ENCODE data around the gene DAB2. TPM values are rescaled to one million over a fixed set of nuclear protein-coding genes. Genes with fewer than 3 reads are reported as not detected.

Gene DAB2
- total and polyA plus RNA-seq, 2 donors (not counting 1 experiment from before 2014, with no cell fraction given) = 217 to 538 TPM

- Histone ChIP-seq H3K79me2 (ENCODE audit: control insufficient read depth, insufficient read depth, low read length) (no peaks in the 10 kb centered on the region), H2AFZ (ENCODE audit: low read length) (no peak overlapping the region), H3K4me3 (replicated peaks in 1 of 4; ENCODE audit: control extremely low read depth in 1 of 4, insufficient read depth in 1 of 4, low read depth in 3 of 4, low read length in 4 of 4) (no peak overlapping the region), H3K4me1 (ENCODE audit: control insufficient read depth, extremely low read depth, insufficient read depth, low read length) (no peaks in the 10 kb centered on the region), H3K4me2 (ENCODE audit: extremely low read depth, insufficient read depth, low read length) (no peak overlapping the region), H3K36me3 (ENCODE audit: control insufficient read depth, insufficient read depth, low read length) (peaks cover 15% of the 10 kb centered on the region), H3K9me3 (ENCODE audit: control insufficient read depth, insufficient read depth, low read depth, low read length) (no peaks in the 10 kb centered on the region), H3K27ac (ENCODE audit: insufficient read depth, low read length) (no peak overlapping the region), H3K27me3 (ENCODE audit: control insufficient read depth, insufficient read depth, low read length) (no peaks in the 10 kb centered on the region), H3K9ac (ENCODE audit: insufficient read depth, low read length) (no peak overlapping the region), H4K20me1 (ENCODE audit: control insufficient read depth, extremely low read depth, insufficient read depth, low read length) (no peaks in the 10 kb centered on the region)
- DNase-seq (ENCODE audit: low read depth in 2 of 2) = no peak
- no peak for TF ChIP-seq CTCF (conservative IDR thresholded peaks at IDR 0.05 in 1 of 2, IDR thresholded peaks at IDR 0.05 in 1 of 2; ENCODE audit: low read depth in 1 of 2, low read length in 2 of 2)
- TF ChIP-seq EZH2 (IDR thresholded peaks at IDR 0.05; ENCODE audit: low read length, missing control alignments) = no peak
These were observed 55.5 kb downstream of the DAB2 start for GRCh38 chr5:39369123-39369815.

- H2AFZ ChIP-seq (ENCODE audit: low read length) = no peak overlapping the region
- no peak for DNase-seq (ENCODE audit: low read depth in 2 of 2)
- H3K4me2 ChIP-seq (ENCODE audit: extremely low read depth, insufficient read depth, low read length) = no peak overlapping the region
- no peak overlapping the region for H3K27ac ChIP-seq (ENCODE audit: insufficient read depth, low read length)
- no peak overlapping the region for H3K9ac ChIP-seq (ENCODE audit: insufficient read depth, low read length)
- H3K4me3 ChIP-seq (replicated peaks in 1 of 4; ENCODE audit: control extremely low read depth in 1 of 4, insufficient read depth in 1 of 4, low read depth in 3 of 4, low read length in 4 of 4) = no peak overlapping the region
- no peaks in the 10 kb centered on the region for H4K20me1 ChIP-seq (ENCODE audit: control insufficient read depth, extremely low read depth, insufficient read depth, low read length)
- H3K4me1 ChIP-seq (ENCODE audit: control insufficient read depth, extremely low read depth, insufficient read depth, low read length) = no peaks in the 10 kb centered on the region
- H3K27me3 ChIP-seq (ENCODE audit: control insufficient read depth, insufficient read depth, low read length) = no peaks in the 10 kb centered on the region
- H3K9me3 ChIP-seq (ENCODE audit: control insufficient read depth, insufficient read depth, low read depth, low read length) = no peaks in the 10 kb centered on the region
- no peaks in the 10 kb centered on the region for H3K79me2 ChIP-seq (ENCODE audit: control insufficient read depth, insufficient read depth, low read length)
- TF ChIP-seq CTCF (conservative IDR thresholded peaks at IDR 0.05 in 1 of 2, IDR thresholded peaks at IDR 0.05 in 1 of 2; ENCODE audit: low read depth in 1 of 2, low read length in 2 of 2) = no peak
- TF ChIP-seq EZH2 (IDR thresholded peaks at IDR 0.05; ENCODE audit: low read length, missing control alignments) = no peak
- H3K36me3 ChIP-seq (ENCODE audit: control insufficient read depth, insufficient read depth, low read length) = peaks cover 15% of the 10 kb centered on the region
These were observed 56.7 kb downstream of the DAB2 start for GRCh38 chr5:39368116-39368515.

- H4K20me1 ChIP-seq (ENCODE audit: control insufficient read depth, extremely low read depth, insufficient read depth, low read length) = no peaks in the 10 kb centered on the region
- no peak overlapping the region for H2AFZ ChIP-seq (ENCODE audit: low read length)
- no peak overlapping the region for H3K4me3 ChIP-seq (replicated peaks in 1 of 4; ENCODE audit: control extremely low read depth in 1 of 4, insufficient read depth in 1 of 4, low read depth in 3 of 4, low read length in 4 of 4)
- DNase-seq (ENCODE audit: low read depth in 2 of 2) = no peak
- no peaks in the 10 kb centered on the region for H3K27me3 ChIP-seq (ENCODE audit: control insufficient read depth, insufficient read depth, low read length)
- no peak overlapping the region for H3K27ac ChIP-seq (ENCODE audit: insufficient read depth, low read length)
- peaks cover 12% of the 10 kb centered on the region for H3K36me3 ChIP-seq (ENCODE audit: control insufficient read depth, insufficient read depth, low read length)
- H3K4me1 ChIP-seq (ENCODE audit: control insufficient read depth, extremely low read depth, insufficient read depth, low read length) = no peaks in the 10 kb centered on the region
- H3K4me2 ChIP-seq (ENCODE audit: extremely low read depth, insufficient read depth, low read length) = no peak overlapping the region
- H3K79me2 ChIP-seq (ENCODE audit: control insufficient read depth, insufficient read depth, low read length) = no peaks in the 10 kb centered on the region
- H3K9ac ChIP-seq (ENCODE audit: insufficient read depth, low read length) = no peak overlapping the region
- TF ChIP-seq CTCF (conservative IDR thresholded peaks at IDR 0.05 in 1 of 2, IDR thresholded peaks at IDR 0.05 in 1 of 2; ENCODE audit: low read depth in 1 of 2, low read length in 2 of 2) (no peak), EZH2 (IDR thresholded peaks at IDR 0.05; ENCODE audit: low read length, missing control alignments) (no peak)
- no peaks in the 10 kb centered on the region for H3K9me3 ChIP-seq (ENCODE audit: control insufficient read depth, insufficient read depth, low read depth, low read length)
These were observed 57.1 kb downstream of the DAB2 start for GRCh38 chr5:39367711-39368110.

Measured in fibroblast of lung (primary cell).